ENCODE data around the gene FBXO21.
A peak's percentile ranks its signal among the peaks of the same experiment; 100 is the strongest.

The FBXO21 gene

DNA sequence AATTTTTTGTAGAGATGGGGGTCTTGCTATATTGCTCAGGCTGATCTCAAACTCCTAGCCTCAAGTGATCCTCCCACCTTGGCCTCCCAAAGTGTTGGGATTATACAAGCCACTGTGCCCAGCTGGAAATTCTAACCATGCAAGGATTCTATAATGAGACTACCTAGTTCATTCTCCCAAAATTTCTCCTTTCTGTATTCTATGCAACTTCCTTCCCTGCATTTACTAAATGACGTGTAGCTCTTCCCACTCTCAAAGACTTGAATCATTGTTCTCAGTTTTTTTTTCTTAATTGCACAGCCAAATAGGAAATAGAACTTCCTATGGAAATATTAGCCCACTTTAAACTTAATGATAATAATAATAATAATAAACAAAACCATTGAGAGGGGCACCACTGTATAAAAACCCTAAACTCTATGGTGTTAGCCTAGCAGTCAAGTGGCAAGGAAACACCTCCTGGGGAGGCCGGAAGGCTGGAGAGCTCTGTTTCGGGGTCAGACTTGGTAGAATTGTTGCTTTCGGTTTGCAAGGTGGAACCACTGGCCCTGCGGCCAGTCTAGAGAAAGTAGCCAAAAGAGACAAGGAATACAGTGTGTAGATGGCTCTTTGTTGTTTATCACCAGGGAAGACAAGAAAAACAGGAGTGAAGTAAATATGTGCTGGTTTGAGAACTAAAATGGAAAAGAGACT, 51.1 kb downstream of the FBXO21 start:
- Histone ChIP-seq H3K4me1 (ENCODE audit: insufficient read depth, low read length, poor library complexity, severe bottlenecking) (peaks cover 13% of the 10 kb centered on the region), H3K36me3 (ENCODE audit: insufficient read depth, low read length) (peaks cover 12% of the 10 kb centered on the region; the same call in 1 of the 2 replicates), H3K9ac (ENCODE audit: low read depth, low read length, poor library complexity, severe bottlenecking) (no peak overlapping the region), H3K9me3 (ENCODE audit: insufficient read depth, low read depth, low read length) (no peaks in the 10 kb centered on the region), H2AFZ (ENCODE audit: low read length) (no peak overlapping the region), H3K4me2 (ENCODE audit: low read depth, low read length, poor library complexity, severe bottlenecking) (no peak overlapping the region), H3F3A (ENCODE audit: low read depth) (peaks cover 4% of the 10 kb centered on the region; the same call in 1 of the 2 replicates), H4K20me1 (ENCODE audit: insufficient read depth, low read length, poor library complexity, severe bottlenecking) (no peaks in the 10 kb centered on the region), H3K4me3 (ENCODE audit: low read length, poor library complexity, severe bottlenecking) (no peak overlapping the region), H3K27me3 (ENCODE audit: insufficient read depth, low read length, poor library complexity, severe bottlenecking) (no peaks in the 10 kb centered on the region), H3K9me2 (replicated peaks; ENCODE audit: low read depth, low read length) (no peaks in the 10 kb centered on the region), H3K79me2 (ENCODE audit: insufficient read depth, low read length) (no peaks in the 10 kb centered on the region)
- TF ChIP-seq, protein P1, sequence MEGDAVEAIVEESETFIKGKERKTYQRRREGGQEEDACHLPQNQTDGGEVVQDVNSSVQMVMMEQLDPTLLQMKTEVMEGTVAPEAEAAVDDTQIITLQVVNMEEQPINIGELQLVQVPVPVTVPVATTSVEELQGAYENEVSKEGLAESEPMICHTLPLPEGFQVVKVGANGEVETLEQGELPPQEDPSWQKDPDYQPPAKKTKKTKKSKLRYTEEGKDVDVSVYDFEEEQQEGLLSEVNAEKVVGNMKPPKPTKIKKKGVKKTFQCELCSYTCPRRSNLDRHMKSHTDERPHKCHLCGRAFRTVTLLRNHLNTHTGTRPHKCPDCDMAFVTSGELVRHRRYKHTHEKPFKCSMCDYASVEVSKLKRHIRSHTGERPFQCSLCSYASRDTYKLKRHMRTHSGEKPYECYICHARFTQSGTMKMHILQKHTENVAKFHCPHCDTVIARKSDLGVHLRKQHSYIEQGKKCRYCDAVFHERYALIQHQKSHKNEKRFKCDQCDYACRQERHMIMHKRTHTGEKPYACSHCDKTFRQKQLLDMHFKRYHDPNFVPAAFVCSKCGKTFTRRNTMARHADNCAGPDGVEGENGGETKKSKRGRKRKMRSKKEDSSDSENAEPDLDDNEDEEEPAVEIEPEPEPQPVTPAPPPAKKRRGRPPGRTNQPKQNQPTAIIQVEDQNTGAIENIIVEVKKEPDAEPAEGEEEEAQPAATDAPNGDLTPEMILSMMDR (conservative IDR thresholded peaks at IDR 0.05; ENCODE audit: low read length) = no peak
- TF ChIP-seq EZH2phosphoT487 (IDR thresholded peaks at IDR 0.05; ENCODE audit: borderline replicate concordance) = no peak

DNA sequence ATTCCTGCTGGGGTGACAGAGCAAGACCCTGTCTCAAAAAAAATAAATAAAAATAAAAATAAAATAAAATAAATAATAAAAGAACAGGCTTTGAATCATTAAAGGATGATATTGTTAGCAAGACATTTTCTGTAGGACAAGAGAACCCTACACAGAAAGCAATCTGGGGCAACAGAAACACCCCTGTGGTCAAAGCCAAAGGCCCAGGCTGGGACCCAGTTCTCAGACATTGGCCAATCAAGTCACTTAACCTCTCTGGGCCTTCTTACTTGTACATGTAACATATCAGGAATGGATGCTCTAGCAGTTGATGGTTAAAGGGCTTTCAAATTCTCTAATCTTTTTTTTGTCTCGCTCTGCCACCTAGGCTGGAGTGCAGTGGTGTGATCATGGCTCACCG, 55.5 kb downstream of the FBXO21 start:
- Histone ChIP-seq H3K79me2 (ENCODE audit: insufficient read depth, low read length) (no peaks in the 10 kb centered on the region), H3F3A (ENCODE audit: low read depth) (peaks cover 8% of the 10 kb centered on the region; the same call in 1 of the 2 replicates), H3K9me2 (replicated peaks; ENCODE audit: low read depth, low read length) (no peaks in the 10 kb centered on the region), H3K9ac (ENCODE audit: low read depth, low read length, poor library complexity, severe bottlenecking) (peak overlapping the region; percentile 59), H3K27me3 (ENCODE audit: insufficient read depth, low read length, poor library complexity, severe bottlenecking) (no peaks in the 10 kb centered on the region), H4K20me1 (ENCODE audit: insufficient read depth, low read length, poor library complexity, severe bottlenecking) (no peaks in the 10 kb centered on the region), H3K4me3 (ENCODE audit: low read length, poor library complexity, severe bottlenecking) (no peak overlapping the region), H2AFZ (ENCODE audit: low read length) (peak overlapping the region; percentile 82; the same call in 1 of the 2 replicates), H3K9me3 (ENCODE audit: insufficient read depth, low read depth, low read length) (no peaks in the 10 kb centered on the region), H3K4me2 (ENCODE audit: low read depth, low read length, poor library complexity, severe bottlenecking) (peak overlapping the region; percentile 66), H3K4me1 (ENCODE audit: insufficient read depth, low read length, poor library complexity, severe bottlenecking) (peaks cover 26% of the 10 kb centered on the region), H3K36me3 (ENCODE audit: insufficient read depth, low read length) (no peaks in the 10 kb centered on the region)
- TF ChIP-seq EZH2phosphoT487 (IDR thresholded peaks at IDR 0.05; ENCODE audit: borderline replicate concordance) = no peak
- TF ChIP-seq, protein P1 (conservative IDR thresholded peaks at IDR 0.05; ENCODE audit: low read length) = no peak

DNA sequence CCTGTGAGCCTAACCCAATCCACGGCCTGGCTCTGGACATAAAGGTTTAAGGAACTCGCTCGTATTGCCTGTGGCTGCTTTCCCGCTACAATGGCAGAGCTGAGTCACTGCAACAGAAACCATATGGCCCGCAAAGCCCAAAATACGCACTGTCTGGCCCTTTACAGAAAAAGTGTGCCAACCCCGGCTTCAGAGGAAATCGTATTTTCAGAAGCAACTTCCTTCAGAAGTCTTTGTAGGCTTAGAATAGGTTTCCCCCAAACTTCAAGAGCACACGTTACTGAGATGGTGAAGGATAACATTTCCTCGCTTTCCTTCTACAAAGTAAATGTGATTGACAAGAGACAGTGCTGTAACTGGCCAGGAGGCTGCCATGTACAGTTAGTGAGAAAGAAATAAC, 56.2 kb downstream of the FBXO21 start:
- peak overlapping the region; percentile 66 for H3K4me2 ChIP-seq (ENCODE audit: low read depth, low read length, poor library complexity, severe bottlenecking)
- H3K4me3 ChIP-seq (ENCODE audit: low read length, poor library complexity, severe bottlenecking) = peak overlapping the region; percentile 60
- no peaks in the 10 kb centered on the region for H3K9me2 ChIP-seq (replicated peaks; ENCODE audit: low read depth, low read length)
- H3K36me3 ChIP-seq (ENCODE audit: insufficient read depth, low read length) = no peaks in the 10 kb centered on the region
- H3K27me3 ChIP-seq (ENCODE audit: insufficient read depth, low read length, poor library complexity, severe bottlenecking) = no peaks in the 10 kb centered on the region
- no peak for TF ChIP-seq EZH2phosphoT487 (IDR thresholded peaks at IDR 0.05; ENCODE audit: borderline replicate concordance)
- TF ChIP-seq, protein P1 (conservative IDR thresholded peaks at IDR 0.05; ENCODE audit: low read length) = no peak
- H3K4me1 ChIP-seq (ENCODE audit: insufficient read depth, low read length, poor library complexity, severe bottlenecking) = peaks cover 26% of the 10 kb centered on the region
- no peaks in the 10 kb centered on the region for H4K20me1 ChIP-seq (ENCODE audit: insufficient read depth, low read length, poor library complexity, severe bottlenecking)
- H3K9ac ChIP-seq (ENCODE audit: low read depth, low read length, poor library complexity, severe bottlenecking) = peak overlapping the region; percentile 59
- peaks cover 8% of the 10 kb centered on the region; the same call in 1 of the 2 replicates for H3F3A ChIP-seq (ENCODE audit: low read depth)
- no peaks in the 10 kb centered on the region for H3K79me2 ChIP-seq (ENCODE audit: insufficient read depth, low read length)
- H3K9me3 ChIP-seq (ENCODE audit: insufficient read depth, low read depth, low read length) = no peaks in the 10 kb centered on the region
- peak overlapping the region; percentile 82 for H2AFZ ChIP-seq (ENCODE audit: low read length)

Data from Loucy (cell line).